GM12872 (cell line): ENCODE measurements around the gene TMIE.

Experiments used
- TF ChIP-seq, protein P1 (sequence below): IDR thresholded peaks from 3 replicates; pipeline ENCODE4 v1.5.1; 2011; ENCODE audit warnings: low read depth, mild to moderate bottlenecking, low read length, moderate library complexity; ENCODE audit not compliant: insufficient read depth

Gene TMIE

DNA sequence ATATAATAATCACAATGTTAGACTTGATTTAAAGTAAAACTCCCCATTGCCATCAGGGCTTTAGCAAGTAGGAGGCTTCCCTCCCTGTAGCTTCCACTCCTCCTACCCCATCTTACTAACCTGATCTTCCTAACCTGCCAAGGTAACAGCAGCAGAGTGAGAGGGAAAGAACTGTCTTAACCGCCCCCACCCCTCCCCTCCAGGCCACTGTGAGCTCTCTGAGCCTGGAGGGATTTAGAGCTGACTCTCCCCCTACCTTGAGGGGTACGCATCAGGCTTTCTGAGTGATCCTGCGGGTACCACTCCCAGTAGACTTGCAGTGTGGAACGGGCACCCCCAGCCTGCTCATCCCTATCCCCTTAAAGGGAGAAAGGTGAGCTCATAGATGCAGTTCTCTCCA is 27.8 kb downstream of the TMIE start:
- TF ChIP-seq, protein P1, sequence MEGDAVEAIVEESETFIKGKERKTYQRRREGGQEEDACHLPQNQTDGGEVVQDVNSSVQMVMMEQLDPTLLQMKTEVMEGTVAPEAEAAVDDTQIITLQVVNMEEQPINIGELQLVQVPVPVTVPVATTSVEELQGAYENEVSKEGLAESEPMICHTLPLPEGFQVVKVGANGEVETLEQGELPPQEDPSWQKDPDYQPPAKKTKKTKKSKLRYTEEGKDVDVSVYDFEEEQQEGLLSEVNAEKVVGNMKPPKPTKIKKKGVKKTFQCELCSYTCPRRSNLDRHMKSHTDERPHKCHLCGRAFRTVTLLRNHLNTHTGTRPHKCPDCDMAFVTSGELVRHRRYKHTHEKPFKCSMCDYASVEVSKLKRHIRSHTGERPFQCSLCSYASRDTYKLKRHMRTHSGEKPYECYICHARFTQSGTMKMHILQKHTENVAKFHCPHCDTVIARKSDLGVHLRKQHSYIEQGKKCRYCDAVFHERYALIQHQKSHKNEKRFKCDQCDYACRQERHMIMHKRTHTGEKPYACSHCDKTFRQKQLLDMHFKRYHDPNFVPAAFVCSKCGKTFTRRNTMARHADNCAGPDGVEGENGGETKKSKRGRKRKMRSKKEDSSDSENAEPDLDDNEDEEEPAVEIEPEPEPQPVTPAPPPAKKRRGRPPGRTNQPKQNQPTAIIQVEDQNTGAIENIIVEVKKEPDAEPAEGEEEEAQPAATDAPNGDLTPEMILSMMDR = no peak

DNA sequence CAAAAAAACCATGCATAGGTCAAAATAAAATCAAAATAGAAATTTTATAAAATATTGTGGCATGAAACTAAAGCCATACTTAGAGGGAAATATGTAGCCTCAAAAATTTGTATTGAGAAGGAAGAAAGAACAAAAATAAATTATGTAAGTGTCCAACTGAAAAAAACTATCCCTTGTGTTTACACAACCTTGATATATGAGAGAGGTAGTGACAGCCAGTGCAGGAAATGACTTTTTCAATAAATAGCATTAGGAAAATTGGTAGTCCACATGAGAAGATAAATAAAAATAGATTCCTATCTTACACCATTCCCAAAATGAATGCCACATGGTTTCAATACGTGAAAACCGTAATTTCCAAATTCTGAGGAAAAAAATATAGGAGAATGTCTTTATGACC is 29.6 kb downstream of the TMIE start:
- TF ChIP-seq, protein P1 = no peak

DNA sequence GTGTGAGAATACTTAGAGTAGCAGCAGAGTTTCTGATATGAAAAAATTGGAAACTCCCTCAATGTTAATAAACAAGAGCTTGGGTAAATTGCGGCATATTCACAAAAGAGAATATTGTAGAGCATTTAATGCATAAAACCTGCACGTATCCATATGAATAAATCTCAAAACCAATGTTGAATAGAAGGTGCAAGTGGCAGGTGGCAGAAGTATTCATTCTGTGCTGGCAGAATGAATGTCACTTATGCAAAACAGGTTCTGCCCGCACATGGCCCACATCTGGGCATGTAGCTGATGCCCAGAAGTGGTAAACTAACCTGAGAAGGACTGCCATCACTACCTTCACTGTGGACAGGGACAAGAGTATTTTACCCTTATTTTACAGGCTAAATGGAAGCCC is 30.6 kb downstream of the TMIE start:
- TF ChIP-seq, protein P1 = no peak

DNA sequence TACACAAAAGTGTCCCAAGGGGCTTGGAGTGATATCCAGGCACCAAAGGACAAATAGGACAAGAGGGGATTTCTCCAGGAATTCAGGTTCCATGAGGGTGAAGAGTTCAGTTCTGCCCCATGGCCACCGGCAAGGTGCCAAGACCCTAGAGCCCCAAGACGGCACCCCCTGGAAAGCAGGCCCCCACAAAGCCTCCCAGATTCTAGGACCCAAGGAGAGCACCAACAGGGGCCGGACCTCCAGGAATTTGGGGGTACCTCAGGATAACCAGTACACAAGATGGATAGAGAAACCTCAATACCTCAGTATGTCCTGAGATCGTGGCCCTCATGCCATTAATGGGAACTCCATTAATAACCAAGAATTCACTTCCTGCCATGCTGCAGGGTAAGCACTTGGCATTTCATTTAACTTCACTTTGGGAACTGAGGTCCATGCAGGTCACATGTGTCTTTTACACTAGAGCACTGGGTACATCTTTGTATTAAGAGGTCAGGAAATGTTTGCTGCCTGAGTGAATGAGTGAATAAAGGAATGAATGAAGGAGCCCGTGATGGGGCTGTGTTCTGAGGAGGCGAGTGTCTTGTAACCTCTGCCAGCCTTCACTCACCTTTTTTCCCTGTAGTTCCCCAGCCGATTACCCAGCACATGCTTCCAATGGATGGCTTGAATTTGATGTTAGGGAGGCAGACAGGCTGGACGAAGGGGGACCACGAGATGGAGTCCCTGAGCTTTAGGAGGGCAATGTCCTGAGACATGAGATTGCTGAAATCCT is 32.0 kb downstream of the TMIE start:
- TF ChIP-seq, protein P1 = no peak

DNA sequence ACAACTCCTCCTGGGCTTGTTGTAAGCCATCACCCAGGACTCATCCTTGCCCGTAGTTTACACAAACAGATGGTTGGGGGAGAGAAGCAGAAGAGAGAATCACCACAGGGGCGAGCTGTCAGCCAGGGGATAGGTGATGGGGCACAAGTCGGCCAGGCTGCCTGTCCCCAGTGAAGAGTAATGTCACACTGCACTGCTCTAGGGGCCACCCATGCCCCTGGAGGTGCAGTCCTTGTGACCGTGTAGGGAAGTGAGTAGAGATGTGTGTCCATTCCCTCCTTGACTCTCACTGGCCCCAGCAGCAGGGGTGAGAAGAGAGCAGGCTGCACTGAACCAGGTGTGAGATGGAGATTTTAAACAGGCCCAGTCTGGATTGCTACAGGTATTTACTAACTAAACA is 33.6 kb downstream of the TMIE start:
- TF ChIP-seq, protein P1 = no peak

DNA sequence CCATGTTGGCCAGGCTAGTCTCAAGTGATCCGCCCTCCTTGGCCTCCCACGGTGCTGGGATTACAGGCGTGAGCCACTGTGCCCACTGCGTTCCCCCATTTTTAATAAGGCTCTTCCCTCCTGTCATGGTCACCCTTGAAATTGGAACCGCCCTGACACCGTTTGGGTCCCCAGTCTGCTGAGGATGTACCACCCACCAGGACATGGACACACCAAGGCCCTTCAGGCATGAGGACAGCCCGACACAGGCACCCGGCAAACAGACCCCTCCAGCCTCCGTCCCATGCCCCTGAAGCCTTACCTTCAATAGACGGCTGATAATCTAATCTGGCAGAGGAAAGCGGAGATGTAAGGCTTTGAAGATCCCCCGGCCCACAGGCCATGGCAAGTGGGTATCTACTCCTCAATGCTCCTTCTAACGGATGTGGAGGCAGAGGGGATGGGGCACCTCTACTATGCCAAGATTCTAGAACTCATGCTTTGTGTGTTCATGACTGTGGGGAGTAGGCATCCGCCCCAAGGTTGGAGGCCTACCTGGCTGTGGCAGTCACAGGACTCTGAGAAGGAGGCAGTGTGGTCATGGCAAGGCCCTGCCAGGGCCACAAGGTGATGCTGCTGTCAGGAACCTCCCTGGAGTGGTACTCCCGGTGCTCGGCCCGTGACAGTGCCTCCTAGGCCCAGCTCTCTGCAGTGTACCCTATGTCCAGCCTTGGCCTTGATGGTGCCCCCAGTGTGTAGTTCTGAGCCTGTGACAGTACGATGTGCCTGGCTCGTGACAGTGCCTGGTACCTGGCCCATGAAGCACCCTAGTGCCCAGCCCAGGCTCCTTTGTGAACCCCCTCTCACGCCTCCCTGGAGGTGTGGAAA is 35.0 kb downstream of the TMIE start:
- TF ChIP-seq, protein P1 = no peak

DNA sequence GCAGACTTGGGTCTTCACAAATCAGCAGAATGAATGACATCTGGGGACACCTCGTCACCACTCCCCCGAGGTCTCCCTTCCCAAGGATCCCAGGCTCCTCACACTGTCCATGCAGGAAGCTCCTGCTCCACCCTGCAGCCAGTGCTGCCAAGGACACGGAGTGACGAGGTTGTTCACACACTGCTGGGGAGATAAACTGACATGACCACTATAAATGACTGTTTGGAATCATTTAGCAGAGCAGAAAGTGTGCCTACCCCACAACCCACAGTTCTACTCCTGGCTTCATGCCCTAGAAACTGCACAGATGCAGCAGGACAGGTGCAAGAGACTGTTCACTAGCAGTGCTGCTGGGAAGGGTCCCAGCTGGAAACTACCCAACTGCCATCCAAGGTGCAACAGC is 36.1 kb downstream of the TMIE start:
- TF ChIP-seq, protein P1 = no peak
